Kidney (tissue), 14 donors: ENCODE data around the gene ITGB7. TPM values are rescaled to one million over a fixed set of nuclear protein-coding genes. Genes with fewer than 3 reads are reported as not detected.

Experiments used
- DNase-seq, 5 donors: peaks; one replicate each; pipeline ENCODE4 v3.0.0-alpha.2; 2013 to 2020
- FAIRE-seq: peaks from 2 replicates; lab custom pipeline; 2012; peaks lifted over from hg19 to GRCh38; lab: Jason Lieb, UNC
- H3K27ac ChIP-seq, 2 donors: one replicate each; pipeline ENCODE4 v1.7.0; 2013; ENCODE audit warnings: low read depth in 2 of 2, low read length in 2 of 2, inconsistent platforms in 1 of 2
- H3K27me3 ChIP-seq: one replicate; pipeline ENCODE4 v1.7.1; 2013; ENCODE audit warnings: low read length, inconsistent platforms; ENCODE audit not compliant: control insufficient read depth, insufficient read depth
- H3K36me3 ChIP-seq, 3 donors: one replicate each; pipeline versions ENCODE4 v1.7.0 to v1.7.1; 2013; ENCODE audit warnings: low read length in 3 of 3, control low read depth in 1 of 3, inconsistent platforms in 1 of 3; ENCODE audit not compliant: insufficient read depth in 3 of 3, control insufficient read depth in 2 of 3
- H3K4me1 ChIP-seq, 3 donors: one replicate each; pipeline versions ENCODE4 v1.7.0 to v1.7.1; 2013; ENCODE audit warnings: low read length in 3 of 3, inconsistent platforms in 1 of 3, low read depth in 1 of 3; ENCODE audit not compliant: control insufficient read depth in 2 of 3, insufficient read depth in 2 of 3
- H3K4me3 ChIP-seq, 3 donors: one replicate each; pipeline versions ENCODE4 v1.7.0 to v1.8.1; 2013; ENCODE audit warnings: low read length in 3 of 3, control low read depth in 1 of 3, inconsistent platforms in 1 of 3
- H3K9ac ChIP-seq, 3 donors: one replicate each; pipeline versions ENCODE4 v1.7.0 to v1.7.1; 2013; ENCODE audit warnings: low read length in 3 of 3, control low read depth in 1 of 3, inconsistent platforms in 1 of 3
- H3K9me3 ChIP-seq, 3 donors: one replicate each; pipeline versions ENCODE4 v1.7.0 to v1.7.1; 2013; ENCODE audit warnings: low read length in 3 of 3, control low read depth in 1 of 3, inconsistent platforms in 1 of 3; ENCODE audit not compliant: control insufficient read depth in 2 of 3, insufficient read depth in 1 of 3
- intact Hi-C: fragments of 100-400 bp; cut with DNase I; formaldehyde crosslinking; loops from one replicate; pipeline ENCODE4 v1.11.1; 2022
- polyA plus RNA-seq: library from polyadenylated mRNA; stranded (reverse); fragments of 350-450 nt; fragmentation: Illumina TruSeq; extraction: RNeasy Lipid Tissue Mini Kit (QIAGEN cat#74804); gene quantifications from one replicate; pipeline ENCODE4 v1.2.3, GENCODE V29; 2014; ENCODE audit warnings: low read depth, low replicate concordance; ENCODE audit not compliant: insufficient read depth
- total RNA-seq: library from RNA; stranded (reverse); fragmentation: NEBNext Ultra II Directional; extraction: Animal tissue kit (Norgen Biotek cat#: 25700); gene quantifications from one replicate; pipeline ENCODE4 v1.2.1, GENCODE V29; 2021
- TF ChIP-seq, protein P1 (sequence below): IDR thresholded peaks from 3 replicates; pipeline ENCODE4 v1.5.1; 2012; ENCODE audit warnings: mild to moderate bottlenecking, moderate library complexity, borderline replicate concordance; ENCODE audit not compliant: insufficient read depth; ENCODE audit errors: extremely low read depth
- donor health status: control.
- donor health status: control.
- donor health status: control.
- donor health status: control.
- donor health status: control.
- donor health status: DM: yes; HTN: yes; CAD: no.
- donor health status: Normal renal cell carcinoma (clear cell type).

Gene ITGB7
- total and polyA plus RNA-seq, 2 donors from 2014 or later, result 11.0 to 14.5 TPM

DNA sequence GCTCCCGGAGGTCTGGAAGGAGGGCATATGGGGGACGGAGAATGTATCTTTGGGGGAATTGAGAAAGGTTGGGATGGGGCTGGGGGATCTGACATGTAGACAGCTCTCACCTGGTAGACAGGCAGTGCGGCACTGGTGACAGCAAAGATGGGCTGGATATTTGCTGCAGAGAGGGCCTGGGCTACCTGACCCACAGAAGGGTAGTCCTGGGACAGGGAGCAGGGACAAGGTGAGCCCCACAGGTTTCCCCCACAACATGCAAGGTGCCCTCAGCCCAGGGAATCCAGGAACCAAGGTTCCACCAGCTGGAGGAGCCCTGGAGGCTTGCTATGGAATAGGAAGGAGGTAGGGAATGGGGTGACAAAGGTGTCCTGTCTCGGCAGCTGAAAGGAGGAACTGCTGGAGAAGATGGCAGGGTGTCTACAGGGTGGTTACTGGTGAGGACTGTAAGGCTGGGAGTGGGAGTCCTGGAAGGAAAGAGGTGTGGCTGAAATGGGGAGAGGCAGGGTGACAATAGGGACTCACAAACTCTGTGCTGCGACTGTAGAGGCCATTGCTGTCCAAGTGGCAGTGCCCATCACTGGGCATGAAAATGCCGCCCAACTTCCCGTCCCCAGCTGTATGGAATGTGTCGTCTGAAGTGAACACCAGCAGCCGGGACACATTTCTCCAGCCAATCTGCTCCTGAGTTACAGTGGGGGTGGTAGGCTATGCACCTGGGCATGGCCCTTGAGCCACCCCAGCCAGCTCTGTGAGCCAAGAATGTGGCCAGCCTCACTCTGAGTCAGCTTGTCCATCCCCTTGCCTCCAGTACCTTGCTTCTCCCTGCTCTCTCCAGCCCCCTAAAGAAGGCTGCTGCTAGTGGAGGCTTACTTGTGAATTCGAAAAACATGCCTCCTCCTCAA lies 11.3 kb downstream of the ITGB7 start:
- Histone ChIP-seq H3K27ac (no peak overlapping the region), H3K4me1 (peaks cover 0 to 14% (median 11%) of the 10 kb centered on the region in 3 donors), H3K4me3 (no peak overlapping the region), H3K9me3 (no peaks in the 10 kb centered on the region), H3K9ac (no peak overlapping the region), H3K36me3 (no peaks in the 10 kb centered on the region), H3K27me3 (no peaks in the 10 kb centered on the region)
- intact Hi-C loops, result loop anchor here (10.0 kb wide), 1 partner anchor 131 kb away; no protein-coding TSS in a partner anchor
- DNase-seq (no peak), FAIRE-seq (no peak)
- TF ChIP-seq, protein P1, sequence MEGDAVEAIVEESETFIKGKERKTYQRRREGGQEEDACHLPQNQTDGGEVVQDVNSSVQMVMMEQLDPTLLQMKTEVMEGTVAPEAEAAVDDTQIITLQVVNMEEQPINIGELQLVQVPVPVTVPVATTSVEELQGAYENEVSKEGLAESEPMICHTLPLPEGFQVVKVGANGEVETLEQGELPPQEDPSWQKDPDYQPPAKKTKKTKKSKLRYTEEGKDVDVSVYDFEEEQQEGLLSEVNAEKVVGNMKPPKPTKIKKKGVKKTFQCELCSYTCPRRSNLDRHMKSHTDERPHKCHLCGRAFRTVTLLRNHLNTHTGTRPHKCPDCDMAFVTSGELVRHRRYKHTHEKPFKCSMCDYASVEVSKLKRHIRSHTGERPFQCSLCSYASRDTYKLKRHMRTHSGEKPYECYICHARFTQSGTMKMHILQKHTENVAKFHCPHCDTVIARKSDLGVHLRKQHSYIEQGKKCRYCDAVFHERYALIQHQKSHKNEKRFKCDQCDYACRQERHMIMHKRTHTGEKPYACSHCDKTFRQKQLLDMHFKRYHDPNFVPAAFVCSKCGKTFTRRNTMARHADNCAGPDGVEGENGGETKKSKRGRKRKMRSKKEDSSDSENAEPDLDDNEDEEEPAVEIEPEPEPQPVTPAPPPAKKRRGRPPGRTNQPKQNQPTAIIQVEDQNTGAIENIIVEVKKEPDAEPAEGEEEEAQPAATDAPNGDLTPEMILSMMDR, result no peak

DNA sequence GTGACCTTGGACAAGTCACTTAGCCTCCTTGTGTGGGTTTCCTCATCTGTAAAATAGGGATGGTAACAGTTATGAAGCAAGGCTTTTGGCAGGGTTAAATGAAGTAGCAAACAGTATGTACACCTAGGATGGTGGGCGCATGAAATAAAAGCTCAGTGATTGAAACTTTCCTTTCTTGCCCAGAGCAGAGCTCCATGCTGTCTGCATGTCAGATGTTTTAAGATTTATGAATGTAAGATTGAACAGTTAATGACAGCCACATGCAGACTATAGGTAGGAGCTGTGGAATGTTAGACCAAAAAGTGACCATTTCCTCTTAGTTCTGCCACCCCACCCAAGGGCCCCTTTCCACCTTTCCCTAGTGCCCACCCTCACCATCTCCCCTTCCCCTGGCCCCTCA lies 12.1 kb downstream of the ITGB7 start:
- H3K9ac ChIP-seq, result no peak overlapping the region
- H3K27ac ChIP-seq, result no peak overlapping the region
- TF ChIP-seq, protein P1, result no peak
- no peaks in the 10 kb centered on the region for H3K36me3 ChIP-seq
- intact Hi-C loops, result loop anchor here (10.0 kb wide), 1 partner anchor 130 kb away; no protein-coding TSS in a partner anchor
- H3K27me3 ChIP-seq, result no peaks in the 10 kb centered on the region
- no peaks in the 10 kb centered on the region for H3K9me3 ChIP-seq
- no peak for FAIRE-seq
- no peak for DNase-seq
- no peak overlapping the region for H3K4me3 ChIP-seq
- H3K4me1 ChIP-seq, result peaks cover 0 to 15% (median 14%) of the 10 kb centered on the region in 3 donors

DNA sequence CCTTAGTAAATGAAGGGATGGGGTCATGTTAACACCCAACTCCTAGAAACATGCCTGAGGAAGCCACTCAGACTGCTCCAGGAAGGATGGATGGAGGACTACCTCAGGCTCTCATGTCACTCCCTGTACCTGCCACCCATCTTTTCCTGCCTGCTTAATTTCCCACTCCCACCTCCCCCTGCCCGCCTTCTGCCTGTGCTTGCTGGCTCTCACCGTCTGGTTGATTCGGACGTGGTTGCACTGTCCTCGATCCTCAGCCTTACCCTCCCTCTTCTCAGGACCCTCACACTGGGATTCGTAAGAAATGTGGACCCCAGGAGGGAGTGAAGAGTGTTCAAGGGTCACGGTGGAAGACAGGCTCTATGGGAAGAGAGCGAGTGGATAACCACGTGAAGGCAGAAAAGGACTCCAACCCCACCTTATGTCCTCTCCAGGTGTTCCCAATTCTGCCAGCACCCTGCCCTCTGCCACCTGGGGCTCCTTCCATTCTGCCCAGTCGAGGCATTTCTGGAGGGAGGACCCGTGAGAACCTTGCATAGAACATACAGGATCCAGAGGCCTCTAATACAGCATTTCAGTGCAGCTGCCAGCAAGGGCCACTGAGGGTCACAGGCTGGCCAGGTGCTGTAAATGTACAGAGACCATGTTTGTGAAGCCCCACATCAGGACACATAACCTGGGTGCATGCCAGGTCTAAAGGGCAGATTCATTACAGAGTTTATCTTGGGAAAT lies 12.9 kb downstream of the ITGB7 start:
- no peaks in the 10 kb centered on the region for H3K27me3 ChIP-seq
- no peak for DNase-seq
- TF ChIP-seq, protein P1, result no peak
- no peaks in the 10 kb centered on the region for H3K9me3 ChIP-seq
- FAIRE-seq, result no peak
- no peak overlapping the region for H3K4me3 ChIP-seq
- intact Hi-C loops, result loop anchor here (10.0 kb wide), 1 partner anchor 129 kb away; no protein-coding TSS in a partner anchor
- peaks cover 0 to 15% (median 14%) of the 10 kb centered on the region in 3 donors for H3K4me1 ChIP-seq
- no peaks in the 10 kb centered on the region for H3K36me3 ChIP-seq
- no peak overlapping the region for H3K9ac ChIP-seq
- H3K27ac ChIP-seq, result no peak overlapping the region
